Activated CD4-positive, alpha-beta T cell treated with anti-CD3 and anti-CD28 coated beads, Interleukin-2, amount 10 ng/mL, durations not matched to agents 7 days and 5 days (primary cell): ENCODE results near the gene PLSCR5. TPM values are rescaled to one million over a fixed set of nuclear protein-coding genes. Genes with fewer than 3 reads are reported as not detected.
A peak's percentile ranks its signal among the peaks of the same experiment; 100 is the strongest.

Source experiments
- CTCF ChIA-PET: fragments of 350-600 bp; sonication (Branson Sonifier 250); formaldehyde crosslinking; loops from one replicate; lab custom pipeline; 2021; ENCODE audit warnings: antibody characterized with exemption; lab: Charles Lee
- POLR2A ChIA-PET: fragments of 350-600 bp; sonication (Branson Sonifier 250); formaldehyde crosslinking; loops from one replicate; lab custom pipeline; 2021; ENCODE audit warnings: antibody characterized with exemption; lab: Charles Lee
- DNase-seq: peaks from one replicate; pipeline ENCODE4 v3.0.0-alpha.2; 2020
- H3K27ac Mint-ChIP-seq: one replicate; pipeline ENCODE4 v1.8.0; 2021; ENCODE audit warnings: mild to moderate bottlenecking, moderate library complexity, mixed read lengths
- H3K27me3 Mint-ChIP-seq: one replicate; pipeline ENCODE4 v1.8.0; 2021; ENCODE audit warnings: mixed read lengths
- H3K36me3 Mint-ChIP-seq: one replicate; pipeline ENCODE4 v1.8.0; 2021; ENCODE audit warnings: low read depth, mixed read lengths
- H3K4me1 Mint-ChIP-seq: one replicate; pipeline ENCODE4 v1.8.0; 2021; ENCODE audit warnings: mixed read lengths
- H3K4me3 Mint-ChIP-seq: one replicate; pipeline ENCODE4 v1.8.0; 2021; ENCODE audit warnings: mild to moderate bottlenecking, moderate library complexity, mixed read lengths
- H3K9me3 Mint-ChIP-seq: one replicate; pipeline ENCODE4 v1.8.0; 2021; ENCODE audit warnings: mixed read lengths
- total RNA-seq, 2 experiments: library from RNA; stranded (reverse); gene quantifications; one replicate each; pipeline ENCODE4 v1.2.3, GENCODE V29; 2021

Gene PLSCR5
- not detected for total RNA-seq

GRCh38 chr3:146605106-146605505 lies at the start of gene PLSCR5:
PLSCR5 (minus strand) TSS chr3:146605346; CDS start chr3:146605212, 134 bp downstream.
- ChIA-PET CTCF (interaction anchor here (1.1 kb wide), 1 partner anchor 33 kb away, joined by 3 read pairs; no protein-coding TSS in a partner anchor), POLR2A (no interaction called here)
- peaks cover 24% of the 10 kb centered on the region for H3K27me3 Mint-ChIP-seq
- no peak for DNase-seq
- H3K9me3 Mint-ChIP-seq, result no peaks in the 10 kb centered on the region
- no peaks in the 10 kb centered on the region for H3K36me3 Mint-ChIP-seq
- H3K27ac Mint-ChIP-seq, result no peak within 1 kb of the TSS
- no peak within 1 kb of the TSS for H3K4me3 Mint-ChIP-seq
- no peaks in the 10 kb centered on the region for H3K4me1 Mint-ChIP-seq

- CTCF ChIA-PET, result no interaction called here
- Mint-ChIP-seq H3K27ac (no peak overlapping the region), H3K4me3 (no peak overlapping the region), H3K9me3 (no peaks in the 10 kb centered on the region), H3K27me3 (no peaks in the 10 kb centered on the region), H3K4me1 (no peaks in the 10 kb centered on the region), H3K36me3 (no peaks in the 10 kb centered on the region)
- DNase-seq, result no peak
- POLR2A ChIA-PET, result no interaction called here
These were observed 48.8 kb upstream of the PLSCR5 start for GRCh38 chr3:146653978-146654377.

GRCh38 chr3:146650691-146651442 lies 45.7 kb upstream of the PLSCR5 start:
- no peaks in the 10 kb centered on the region for H3K36me3 Mint-ChIP-seq
- no peak overlapping the region for H3K27ac Mint-ChIP-seq
- H3K9me3 Mint-ChIP-seq, result no peaks in the 10 kb centered on the region

GRCh38 chr3:146646261-146646660 lies 41.1 kb upstream of the PLSCR5 start:
- no peaks in the 10 kb centered on the region for H3K4me1 Mint-ChIP-seq
- H3K9me3 Mint-ChIP-seq, result no peaks in the 10 kb centered on the region
- ChIA-PET CTCF (no interaction called here), POLR2A (no interaction called here)
- no peak overlapping the region for H3K27ac Mint-ChIP-seq
- no peak overlapping the region for H3K4me3 Mint-ChIP-seq
- no peaks in the 10 kb centered on the region for H3K27me3 Mint-ChIP-seq
- H3K36me3 Mint-ChIP-seq, result no peaks in the 10 kb centered on the region
- no peak for DNase-seq

More at GRCh38 chr3:146650691-146651442, 45.7 kb upstream of the PLSCR5 start:
- ChIA-PET CTCF (no interaction called here), POLR2A (no interaction called here)
- H3K27me3 Mint-ChIP-seq, result no peaks in the 10 kb centered on the region
- no peak for DNase-seq
- H3K4me3 Mint-ChIP-seq, result no peak overlapping the region
- no peaks in the 10 kb centered on the region for H3K4me1 Mint-ChIP-seq

GRCh38 chr3:146640955-146641867 lies 36.1 kb upstream of the PLSCR5 start:
- Mint-ChIP-seq H3K27me3 (peaks cover 10% of the 10 kb centered on the region), H3K27ac (no peak overlapping the region), H3K9me3 (no peaks in the 10 kb centered on the region), H3K4me3 (no peak overlapping the region), H3K4me1 (no peaks in the 10 kb centered on the region), H3K36me3 (no peaks in the 10 kb centered on the region)
- DNase-seq, result peak; percentile 33
- POLR2A ChIA-PET, result no interaction called here
- CTCF ChIA-PET, result interaction anchor here (0.7 kb wide), 2 partner anchors 99 to 296 kb away, joined by 3 to 4 read pairs; no protein-coding TSS in a partner anchor

- DNase-seq, result no peak
- Mint-ChIP-seq H3K9me3 (no peaks in the 10 kb centered on the region), H3K4me3 (no peak overlapping the region), H3K4me1 (no peaks in the 10 kb centered on the region), H3K27me3 (peaks cover 10% of the 10 kb centered on the region), H3K27ac (no peak overlapping the region), H3K36me3 (no peaks in the 10 kb centered on the region)
- POLR2A ChIA-PET, result no interaction called here
- CTCF ChIA-PET, result no interaction called here
These were observed 35.2 kb upstream of the PLSCR5 start for GRCh38 chr3:146640361-146640760.

- Mint-ChIP-seq H3K4me3 (no peak overlapping the region), H3K27ac (no peak overlapping the region), H3K36me3 (no peaks in the 10 kb centered on the region), H3K4me1 (no peaks in the 10 kb centered on the region), H3K27me3 (peaks cover 10% of the 10 kb centered on the region), H3K9me3 (no peaks in the 10 kb centered on the region)
- ChIA-PET CTCF (interaction anchor here (1.0 kb wide), 1 partner anchor 33 kb away, joined by 3 read pairs; the partner anchor contains the start of gene PLSCR5), POLR2A (no interaction called here)
- no peak for DNase-seq
These were observed 33.6 kb upstream of the PLSCR5 start for GRCh38 chr3:146638718-146639117.

GRCh38 chr3:146637871-146638270 lies 32.7 kb upstream of the PLSCR5 start:
- POLR2A ChIA-PET, result no interaction called here
- CTCF ChIA-PET, result interaction anchor here (1.0 kb wide), 1 partner anchor 33 kb away, joined by 3 read pairs; the partner anchor contains the start of gene PLSCR5
- peaks cover 11% of the 10 kb centered on the region for H3K27me3 Mint-ChIP-seq

GRCh38 chr3:146636881-146637280 lies 31.7 kb upstream of the PLSCR5 start:
- Mint-ChIP-seq H3K4me1 (no peaks in the 10 kb centered on the region), H3K9me3 (no peaks in the 10 kb centered on the region), H3K27ac (no peak overlapping the region), H3K4me3 (no peak overlapping the region), H3K27me3 (peaks cover 14% of the 10 kb centered on the region), H3K36me3 (no peaks in the 10 kb centered on the region)
- POLR2A ChIA-PET, result no interaction called here
- CTCF ChIA-PET, result no interaction called here
- no peak for DNase-seq

More at GRCh38 chr3:146637871-146638270, 32.7 kb upstream of the PLSCR5 start:
- H3K4me1 Mint-ChIP-seq, result no peaks in the 10 kb centered on the region
- no peaks in the 10 kb centered on the region for H3K36me3 Mint-ChIP-seq
- no peaks in the 10 kb centered on the region for H3K9me3 Mint-ChIP-seq
- H3K4me3 Mint-ChIP-seq, result no peak overlapping the region
- no peak for DNase-seq
- no peak overlapping the region for H3K27ac Mint-ChIP-seq

- CTCF ChIA-PET, result no interaction called here
- no peak for DNase-seq
- H3K4me1 Mint-ChIP-seq, result no peaks in the 10 kb centered on the region
- peaks cover 13% of the 10 kb centered on the region for H3K27me3 Mint-ChIP-seq
- H3K27ac Mint-ChIP-seq, result no peak overlapping the region
- POLR2A ChIA-PET, result no interaction called here
- no peaks in the 10 kb centered on the region for H3K9me3 Mint-ChIP-seq
- H3K36me3 Mint-ChIP-seq, result no peaks in the 10 kb centered on the region
- H3K4me3 Mint-ChIP-seq, result no peak overlapping the region
These were observed 29.2 kb upstream of the PLSCR5 start for GRCh38 chr3:146634346-146634745.

- no peak for DNase-seq
- H3K4me1 Mint-ChIP-seq, result peaks cover 7% of the 10 kb centered on the region
- H3K4me3 Mint-ChIP-seq, result no peak overlapping the region
- H3K27ac Mint-ChIP-seq, result no peak overlapping the region
- peaks cover 7% of the 10 kb centered on the region for H3K27me3 Mint-ChIP-seq
- H3K36me3 Mint-ChIP-seq, result no peaks in the 10 kb centered on the region
- no peaks in the 10 kb centered on the region for H3K9me3 Mint-ChIP-seq
- ChIA-PET CTCF (no interaction called here), POLR2A (no interaction called here)
These were observed 23.5 kb upstream of the PLSCR5 start for GRCh38 chr3:146628671-146629070.

GRCh38 chr3:146626403-146627122 lies 21.4 kb upstream of the PLSCR5 start:
- H3K9me3 Mint-ChIP-seq, result no peaks in the 10 kb centered on the region
- H3K27me3 Mint-ChIP-seq, result peaks cover 3% of the 10 kb centered on the region
- H3K36me3 Mint-ChIP-seq, result no peaks in the 10 kb centered on the region
- DNase-seq, result no peak
- ChIA-PET POLR2A (no interaction called here), CTCF (no interaction called here)
- H3K4me3 Mint-ChIP-seq, result no peak overlapping the region
- H3K4me1 Mint-ChIP-seq, result peaks cover 7% of the 10 kb centered on the region
- H3K27ac Mint-ChIP-seq, result no peak overlapping the region
